Panc1 (cell line): ENCODE results near the gene FRMD4A. TPM values are rescaled to one million over a fixed set of nuclear protein-coding genes. Genes with fewer than 3 reads are reported as not detected.

Experiments used
- ATAC-seq: fragments of 200-7000 bp; cut with Tn5 transposase; 2 replicates; pipeline ENCODE4 v1.9.1; 2020; ENCODE audit warnings: mild to moderate bottlenecking, moderate library complexity
- BruUV-seq: library from RNA; stranded (reverse); fragments of 400-500 nt; replicated peaks from 2 replicates; lab custom pipeline; 2021; lab: Mats Ljungman, UMichigan
- CTCF ChIA-PET: fragments of 300-600 bp; sonication (Branson Sonifier 250); formaldehyde crosslinking; loops from one replicate; lab custom pipeline; 2022; ENCODE audit warnings: antibody characterized with exemption; lab: Charles Lee
- POLR2A ChIA-PET: fragments of 300-600 bp; sonication (Branson Sonifier 250); formaldehyde crosslinking; loops from one replicate; lab custom pipeline; 2022; ENCODE audit warnings: antibody characterized with exemption; lab: Charles Lee
- DNase-seq: peaks from one replicate; pipeline ENCODE4 v3.0.0-alpha.2; 2010; ENCODE audit warnings: low read depth, low spot score
- H3K27ac ChIP-seq: 2 replicates; pipeline ENCODE4 v1.5.1; 2011; ENCODE audit warnings: mild to moderate bottlenecking, low read length, inconsistent platforms
- H3K27me3 ChIP-seq: fragments of 200-500 bp; sonication (Bioruptor generic); 2 replicates; pipeline ENCODE4 v1.6.0; 2014; ENCODE audit warnings: low read length, inconsistent platforms; ENCODE audit not compliant: control insufficient read depth, insufficient read depth
- H3K36me3 ChIP-seq: fragments of 200-500 bp; sonication (Bioruptor generic); 2 replicates; pipeline ENCODE4 v1.5.1; 2014; ENCODE audit warnings: inconsistent platforms, mild to moderate bottlenecking, low read length, moderate library complexity; ENCODE audit not compliant: control insufficient read depth, insufficient read depth
- H3K4me1 ChIP-seq: 2 replicates; pipeline ENCODE4 v1.5.1; 2011; ENCODE audit warnings: inconsistent platforms, mild to moderate bottlenecking, low read length, moderate library complexity; ENCODE audit not compliant: control insufficient read depth, insufficient read depth
- H3K4me3 ChIP-seq, 2 experiments: 2 replicates each; pipeline ENCODE4 v1.5.1; 2011 to 2012; ENCODE audit warnings: low read depth in 2 of 2, low read length in 2 of 2, mild to moderate bottlenecking in 2 of 2, inconsistent platforms in 1 of 2, moderate library complexity in 1 of 2
- H3K9me3 ChIP-seq: fragments of 200-500 bp; sonication (Bioruptor generic); 2 replicates; pipeline ENCODE4 v1.5.1; 2014; ENCODE audit warnings: low read depth, mild to moderate bottlenecking, inconsistent platforms, low read length, moderate library complexity; ENCODE audit not compliant: control insufficient read depth, insufficient read depth
- POLR2AphosphoS5 ChIP-seq: IDR thresholded peaks from 2 replicates; pipeline ENCODE4 v1.6.1; 2012; ENCODE audit warnings: mild to moderate bottlenecking, low read depth, low read length, moderate library complexity
- REST ChIP-seq, 2 experiments: IDR thresholded peaks; 2 replicates each; pipeline ENCODE4 v1.6.1; 2011 to 2012; ENCODE audit warnings: low read depth in 2 of 2, control low read depth in 1 of 2, low read length in 1 of 2, mild to moderate bottlenecking in 1 of 2, moderate library complexity in 1 of 2; ENCODE audit not compliant: insufficient read depth in 1 of 2
- SIN3A ChIP-seq: IDR thresholded peaks from 2 replicates; pipeline ENCODE4 v1.6.1; 2012; ENCODE audit warnings: low read depth, mild to moderate bottlenecking, low read length, moderate library complexity, borderline replicate concordance; ENCODE audit not compliant: insufficient read depth
- TCF7L2 ChIP-seq: IDR thresholded peaks from 2 replicates; pipeline ENCODE4 v1.6.1; 2011; ENCODE audit warnings: mild to moderate bottlenecking, low read depth, low read length, inconsistent platforms
- in situ Hi-C: cut with HindIII; loops from 2 replicates; pipeline ENCODE4 v1.10.0; 2016; ENCODE audit warnings: low sequenced_read_pairs, low pct_unique_long_range_greater_than_20kb
- intact Hi-C: fragments of 100-400 bp; cut with micrococcal nuclease; formaldehyde crosslinking; loops from one replicate; pipeline ENCODE4 v1.10.0; 2022; ENCODE audit not compliant: unreplicated experiment
- total RNA-seq: library from RNA; stranded (reverse); gene quantifications from one replicate; pipeline ENCODE4 v1.2.1, GENCODE V29; 2021; ENCODE audit not compliant: unreplicated experiment
- TF ChIP-seq, protein P1 (sequence below): fragments of 450-650 bp; IDR thresholded peaks from 2 replicates; pipeline ENCODE4 v1.5.1; 2017; ENCODE audit warnings: mild to moderate bottlenecking

FRMD4A gene
- total RNA-seq, 1 experiment from 2014 or later = 7.1 TPM

DNA sequence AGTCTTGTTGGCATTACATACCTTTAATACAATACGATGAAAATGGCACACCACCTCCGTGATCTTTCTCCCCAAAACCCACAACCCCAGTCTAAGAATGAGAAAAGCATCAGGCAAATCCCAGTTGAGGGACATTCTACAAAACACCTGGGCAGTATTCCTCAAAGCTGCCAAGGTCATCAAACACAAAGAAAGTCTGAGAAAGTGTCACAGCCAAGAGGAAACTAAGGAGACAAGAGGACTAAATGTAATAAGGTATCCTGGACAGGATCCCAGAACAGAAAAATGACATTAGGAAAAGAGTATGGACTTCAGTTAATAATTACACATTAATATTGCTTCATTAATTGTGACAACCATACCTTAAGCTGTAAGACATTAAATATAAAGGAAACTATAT lies 14.5 kb upstream of the FRMD4A start:
- ChIA-PET CTCF (no interaction called here), POLR2A (no interaction called here)
- Histone ChIP-seq H3K36me3 (no peaks in the 10 kb centered on the region), H3K4me1 (no peaks in the 10 kb centered on the region), H3K27ac (no peak overlapping the region), H3K9me3 (no peaks in the 10 kb centered on the region), H3K4me3 (no peak overlapping the region), H3K27me3 (no peaks in the 10 kb centered on the region)
- TF ChIP-seq TCF7L2 (no peak), SIN3A (no peak), POLR2AphosphoS5 (no peak), REST (IDR thresholded peaks at IDR 0.05; ENCODE audit: insufficient read depth in 1 of 2, low read depth in 2 of 2, low read length in 1 of 2) (no peak)
- TF ChIP-seq, protein P1, sequence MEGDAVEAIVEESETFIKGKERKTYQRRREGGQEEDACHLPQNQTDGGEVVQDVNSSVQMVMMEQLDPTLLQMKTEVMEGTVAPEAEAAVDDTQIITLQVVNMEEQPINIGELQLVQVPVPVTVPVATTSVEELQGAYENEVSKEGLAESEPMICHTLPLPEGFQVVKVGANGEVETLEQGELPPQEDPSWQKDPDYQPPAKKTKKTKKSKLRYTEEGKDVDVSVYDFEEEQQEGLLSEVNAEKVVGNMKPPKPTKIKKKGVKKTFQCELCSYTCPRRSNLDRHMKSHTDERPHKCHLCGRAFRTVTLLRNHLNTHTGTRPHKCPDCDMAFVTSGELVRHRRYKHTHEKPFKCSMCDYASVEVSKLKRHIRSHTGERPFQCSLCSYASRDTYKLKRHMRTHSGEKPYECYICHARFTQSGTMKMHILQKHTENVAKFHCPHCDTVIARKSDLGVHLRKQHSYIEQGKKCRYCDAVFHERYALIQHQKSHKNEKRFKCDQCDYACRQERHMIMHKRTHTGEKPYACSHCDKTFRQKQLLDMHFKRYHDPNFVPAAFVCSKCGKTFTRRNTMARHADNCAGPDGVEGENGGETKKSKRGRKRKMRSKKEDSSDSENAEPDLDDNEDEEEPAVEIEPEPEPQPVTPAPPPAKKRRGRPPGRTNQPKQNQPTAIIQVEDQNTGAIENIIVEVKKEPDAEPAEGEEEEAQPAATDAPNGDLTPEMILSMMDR = no peak
- in situ Hi-C loops (no loop called here), intact Hi-C loops (no loop called here)
- no peak for ATAC-seq
- no peak for DNase-seq
- BruUV-seq = no TSS peak

DNA sequence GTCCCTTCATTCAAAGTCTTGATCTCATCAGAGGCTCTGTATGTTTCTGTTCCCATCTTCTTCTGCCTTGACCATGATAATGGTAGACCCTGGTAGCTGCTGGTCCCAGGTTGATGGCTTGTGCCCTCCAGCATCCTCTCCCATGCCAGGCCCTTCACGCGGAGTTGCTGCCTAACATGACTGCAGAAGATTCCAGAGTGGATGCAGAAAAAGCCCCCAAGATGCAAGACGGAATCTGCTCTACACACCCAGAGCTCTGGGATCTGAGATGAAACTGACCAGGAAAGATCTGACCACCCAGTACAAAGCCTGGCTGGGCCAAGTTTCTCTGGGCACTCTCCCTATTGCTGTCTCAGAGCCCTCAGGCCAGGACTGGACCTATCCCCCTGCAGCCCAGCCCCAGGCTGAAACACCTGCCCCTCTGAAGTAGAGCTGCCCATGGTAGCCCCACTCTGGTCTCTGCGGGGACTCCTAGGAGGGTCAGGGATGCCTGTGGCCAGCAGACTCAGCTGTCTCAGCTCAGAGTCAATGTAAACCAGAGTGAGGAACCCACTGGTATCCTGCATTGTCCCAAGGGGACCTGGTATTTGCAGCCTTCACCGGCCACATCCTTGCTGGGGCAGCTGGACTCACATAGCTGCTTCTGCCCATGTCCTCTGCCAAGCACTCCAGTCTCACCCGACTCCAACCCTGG lies 9.5 kb upstream of the FRMD4A start:
- Histone ChIP-seq H3K36me3 (no peaks in the 10 kb centered on the region), H3K9me3 (no peaks in the 10 kb centered on the region), H3K27ac (no peak overlapping the region), H3K27me3 (peaks cover 3% of the 10 kb centered on the region), H3K4me3 (no peak overlapping the region), H3K4me1 (no peaks in the 10 kb centered on the region)
- in situ Hi-C loops (no loop called here), intact Hi-C loops (no loop called here)
- ATAC-seq (no peak), DNase-seq (no peak)
- TF ChIP-seq TCF7L2 (no peak), REST (IDR thresholded peaks at IDR 0.05; ENCODE audit: insufficient read depth in 1 of 2, low read depth in 2 of 2, low read length in 1 of 2) (no peak), SIN3A (no peak), POLR2AphosphoS5 (no peak)
- TF ChIP-seq, protein P1 = no peak
- no TSS peak for BruUV-seq
- CTCF ChIA-PET = no interaction called here
- POLR2A ChIA-PET = no interaction called here
